ENCODE data around the gene CACNA2D4. TPM values are rescaled to one million over a fixed set of nuclear protein-coding genes. Genes with fewer than 3 reads are reported as not detected.

The CACNA2D4 gene
- total and polyA plus RNA-seq, 12 donors = 0.54 to 9.1 (median 3.1) TPM

GRCh38 chr12:1939331-1939730 lies 20.9 kb upstream of the CACNA2D4 start:
- no peak for DNase-seq
- Histone ChIP-seq H3K4me3 (no peak overlapping the region), H3K27ac (no peak overlapping the region), H3K9me3 (replicated peaks in 1 of 3) (no peaks in the 10 kb centered on the region), H3K27me3 (no peaks in the 10 kb centered on the region), H3K36me3 (replicated peaks in 1 of 2) (peaks cover 0 to 32% of the 10 kb centered on the region in 2 donors), H3K4me1 (replicated peaks in 1 of 2) (peaks cover 14 to 19% of the 10 kb centered on the region in 2 donors)
- intact Hi-C loops (cut with DNase I) = loop anchor here (2.0 to 10.0 kb wide), 3 partner anchors 143 to 295 kb away; no protein-coding TSS in a partner anchor
- no peak for TF ChIP-seq CTCF (IDR thresholded peaks at IDR 0.05)
- TF ChIP-seq POLR2A (IDR thresholded peaks at IDR 0.05) = no peak
- WGBS, 4 donors = 77 to 88% (median 82%) methylated on average over 10 of the region's 10 CpGs

- 86 to 92% (median 90%) methylated on average over 10 to 12 of the region's 12 CpGs for WGBS, 4 donors
- intact Hi-C loops (cut with DNase I) = loop anchor here (2.0 to 10.0 kb wide), 3 partner anchors 141 to 293 kb away; no protein-coding TSS in a partner anchor
- H3K9me3 ChIP-seq (replicated peaks in 1 of 3) = no peaks in the 10 kb centered on the region
- TF ChIP-seq CTCF (IDR thresholded peaks at IDR 0.05) (no peak), POLR2A (IDR thresholded peaks at IDR 0.05) (no peak)
- peak in 1 of 7 donors; percentile 45 for DNase-seq
- H3K27ac ChIP-seq = peak overlapping the region in 3 of 5 donors; percentile 67 to 86 (median 78)
- no peaks in the 10 kb centered on the region for H3K27me3 ChIP-seq
- peaks cover 0 to 32% of the 10 kb centered on the region in 2 donors for H3K36me3 ChIP-seq (replicated peaks in 1 of 2)
- no peak overlapping the region for H3K4me3 ChIP-seq
- peaks cover 14 to 19% of the 10 kb centered on the region in 2 donors for H3K4me1 ChIP-seq (replicated peaks in 1 of 2)
These were observed 19.2 kb upstream of the CACNA2D4 start for GRCh38 chr12:1937481-1938224.

GRCh38 chr12:1936406-1937320 lies 18.2 kb upstream of the CACNA2D4 start:
- DNase-seq = peak; percentile 89 to 94 (median 93)
- H3K27ac ChIP-seq = peak overlapping the region in 4 of 5 donors; percentile 67 to 86 (median 75)
- 45 to 58% (median 48%) methylated on average over 21 to 25 of the region's 25 CpGs for WGBS, 4 donors
- H3K9me3 ChIP-seq (replicated peaks in 1 of 3) = no peaks in the 10 kb centered on the region
- intact Hi-C loops (cut with DNase I) = loop anchor here (10.0 kb wide), 2 partner anchors 282 to 292 kb away; no protein-coding TSS in a partner anchor
- TF ChIP-seq CTCF (IDR thresholded peaks at IDR 0.05) = no peak
- TF ChIP-seq POLR2A (IDR thresholded peaks at IDR 0.05) = peak in 1 of 2 donors; percentile 40
- H3K36me3 ChIP-seq (replicated peaks in 1 of 2) = peaks cover 0 to 29% of the 10 kb centered on the region in 2 donors
- no peaks in the 10 kb centered on the region for H3K27me3 ChIP-seq
- peaks cover 17 to 27% of the 10 kb centered on the region in 2 donors for H3K4me1 ChIP-seq (replicated peaks in 1 of 2)
- peak overlapping the region in 1 of 4 donors; percentile 27 for H3K4me3 ChIP-seq

Data from adrenal gland (tissue), 12 donors.